Measurements from ENCODE around the gene NPEPPS. TPM values are rescaled to one million over a fixed set of nuclear protein-coding genes. Genes with fewer than 3 reads are reported as not detected.

The NPEPPS gene
- total and polyA plus RNA-seq, 2 donors (not counting 3 experiments of a cell fraction or from before 2014, with no cell fraction given), result 69.2 to 102 TPM

GRCh38 chr17:47664624-47664941, 133.7 kb downstream of the NPEPPS start:
- H3K4me2 ChIP-seq (ENCODE audit: insufficient read depth, low read length), result no peak overlapping the region
- intact Hi-C loops (cut with micrococcal nuclease) (loop anchor here (5.0 kb wide), 1 partner anchor 138 kb away; no protein-coding TSS in a partner anchor), dilution Hi-C loops (cut with MboI; ENCODE audit: extremely low pct_ligation_motif_present, low sequenced_read_pairs) (no loop called here)
- H3K9me3 ChIP-seq (replicated peaks; ENCODE audit: control insufficient read depth, insufficient read depth, low read length), result no peaks in the 10 kb centered on the region
- ChIA-PET POLR2A (no interaction called here), CTCF (interaction anchor here (1.0 to 4.1 kb wide), 17 partner anchors 10 to 167 kb away, joined by 3 to 43 read pairs (median 5); partner anchors contain the start of genes KPNB1, LRRC46, MRPL10 and TBKBP1)
- H2AFZ ChIP-seq (ENCODE audit: low read depth, low read length), result no peak overlapping the region
- no peak for DNase-seq (ENCODE audit: low read depth, low spot score)
- peaks cover 43 to 64% of the 10 kb centered on the region in 2 experiments for H3K36me3 ChIP-seq (ENCODE audit: control insufficient read depth in 2 of 2, extremely low read depth in 1 of 2, insufficient read depth in 2 of 2, low read length in 2 of 2)
- H3K9ac ChIP-seq (replicated peaks; ENCODE audit: extremely low read depth, insufficient read depth, low read length), result no peak overlapping the region
- H3K4me3 ChIP-seq (replicated peaks in 1 of 3; ENCODE audit: insufficient read depth in 1 of 3, low read depth in 1 of 3, low read length in 3 of 3), result no peak overlapping the region
- no peak overlapping the region for H3K27ac ChIP-seq (ENCODE audit: insufficient read depth, low read depth, low read length)
- TF ChIP-seq EZH2 (IDR thresholded peaks at IDR 0.05; ENCODE audit: borderline replicate concordance, low read depth, low read length, severe bottlenecking), result no peak
- H3K9me1 ChIP-seq (replicated peaks; ENCODE audit: control insufficient read depth, extremely low read depth, insufficient read depth, low read length), result no peaks in the 10 kb centered on the region
- H4K20me1 ChIP-seq (replicated peaks; ENCODE audit: control insufficient read depth, extremely low read depth, insufficient read depth, low read length), result peaks cover 16% of the 10 kb centered on the region
- H3K4me1 ChIP-seq (ENCODE audit: control insufficient read depth, extremely low read depth, insufficient read depth, low read length), result no peaks in the 10 kb centered on the region
- H3K27me3 ChIP-seq (ENCODE audit: control insufficient read depth in 2 of 2, insufficient read depth in 2 of 2, low read length in 2 of 2), result no peaks in the 10 kb centered on the region
- peaks cover 37% of the 10 kb centered on the region for H3K79me2 ChIP-seq (ENCODE audit: control insufficient read depth, insufficient read depth, low read length)
- FAIRE-seq, result no peak
- no TSS peak for BruUV-seq (replicated peaks)

- Histone ChIP-seq H3K79me2 (ENCODE audit: control insufficient read depth, insufficient read depth, low read length) (peaks cover 31% of the 10 kb centered on the region), H3K9ac (replicated peaks; ENCODE audit: extremely low read depth, insufficient read depth, low read length) (no peak overlapping the region), H3K9me1 (replicated peaks; ENCODE audit: control insufficient read depth, extremely low read depth, insufficient read depth, low read length) (no peaks in the 10 kb centered on the region), H3K36me3 (ENCODE audit: control insufficient read depth in 2 of 2, extremely low read depth in 1 of 2, insufficient read depth in 2 of 2, low read length in 2 of 2) (peaks cover 50 to 69% of the 10 kb centered on the region in 2 experiments), H3K4me3 (replicated peaks in 1 of 3; ENCODE audit: insufficient read depth in 1 of 3, low read depth in 1 of 3, low read length in 3 of 3) (no peak overlapping the region), H3K9me3 (replicated peaks; ENCODE audit: control insufficient read depth, insufficient read depth, low read length) (no peaks in the 10 kb centered on the region), H4K20me1 (replicated peaks; ENCODE audit: control insufficient read depth, extremely low read depth, insufficient read depth, low read length) (peaks cover 14% of the 10 kb centered on the region), H2AFZ (ENCODE audit: low read depth, low read length) (no peak overlapping the region), H3K27me3 (ENCODE audit: control insufficient read depth in 2 of 2, insufficient read depth in 2 of 2, low read length in 2 of 2) (no peaks in the 10 kb centered on the region), H3K4me2 (ENCODE audit: insufficient read depth, low read length) (no peak overlapping the region), H3K27ac (ENCODE audit: insufficient read depth, low read depth, low read length) (no peak overlapping the region), H3K4me1 (ENCODE audit: control insufficient read depth, extremely low read depth, insufficient read depth, low read length) (no peaks in the 10 kb centered on the region)
- no peak for TF ChIP-seq POLR2AphosphoS5 (IDR thresholded peaks at IDR 0.05; ENCODE audit: insufficient read depth, low read depth, low read length)
- no peak for TF ChIP-seq POLR2A (IDR thresholded peaks at IDR 0.05; ENCODE audit: low read depth, low read length)
- TF ChIP-seq GATA2 (IDR thresholded peaks at IDR 0.05; ENCODE audit: insufficient read depth, insufficient read length, low read depth, low read length), result no peak
- TF ChIP-seq MYC (IDR thresholded peaks at IDR 0.05; ENCODE audit: low read depth, low read length), result no peak
- TF ChIP-seq FOS (IDR thresholded peaks at IDR 0.05; ENCODE audit: borderline replicate concordance, insufficient read depth, low read length), result no peak
- TF ChIP-seq MAX (IDR thresholded peaks at IDR 0.05; ENCODE audit: insufficient read depth, insufficient read length), result no peak
- no peak for TF ChIP-seq CTCF (IDR thresholded peaks at IDR 0.05; ENCODE audit: extremely low read depth in 1 of 2, insufficient read depth in 1 of 2, low read depth in 1 of 2, low read length in 2 of 2)
- TF ChIP-seq JUN (IDR thresholded peaks at IDR 0.05; ENCODE audit: borderline replicate concordance, insufficient read depth, insufficient read length, low read depth), result no peak
- TF ChIP-seq EZH2 (IDR thresholded peaks at IDR 0.05; ENCODE audit: borderline replicate concordance, low read depth, low read length, severe bottlenecking), result no peak
- CTCF ChIA-PET, result interaction anchor here (1.0 to 4.1 kb wide), 5 partner anchors 9 to 26 kb away, joined by 3 to 43 read pairs (median 6); no protein-coding TSS in a partner anchor
- POLR2A ChIA-PET, result no interaction called here
- DNase-seq (ENCODE audit: low read depth, low spot score), result no peak
- no TSS peak for BruUV-seq (replicated peaks)
- intact Hi-C loops (cut with micrococcal nuclease) (no loop called here), dilution Hi-C loops (cut with MboI; ENCODE audit: extremely low pct_ligation_motif_present, low sequenced_read_pairs) (no loop called here)
- FAIRE-seq, result no peak
Measured at GRCh38 chr17:47665655-47666054, 134.7 kb downstream of the NPEPPS start.

All from endothelial cell of umbilical vein (primary cell).